Stromal cell of bone marrow (primary cell): Measurements from ENCODE around the gene SLC16A3.
"Not testable (repeated sequence)": the region's sequence is repeated elsewhere in the genome, so short reads cannot be mapped to it uniquely, and the experiment has no call there.

Source experiments
- DNase-seq: peaks from one replicate; pipeline ENCODE4 v3.0.0-alpha.2; 2012; ENCODE audit warnings: low read depth

SLC16A3 gene

GRCh38 chr17:82204831-82205719 is 23.8 kb upstream of the SLC16A3 start:
- DNase-seq: no peak

- peak; percentile 81 for DNase-seq
These were observed 22.9 kb upstream of the SLC16A3 start for GRCh38 chr17:82205720-82206508.

GRCh38 chr17:82210655-82211054 is 18.2 kb upstream of the SLC16A3 start:
- DNase-seq: not testable (repeated sequence)

- peak; percentile 53 for DNase-seq
These were observed 16.3 kb upstream of the SLC16A3 start, which contains the start of gene CCDC57 for GRCh38 chr17:82212331-82213250. TSS of gene CCDC57 (minus strand) at chr17:82212842. CDS start at chr17:82201944, 10,898 bp downstream.

DNA sequence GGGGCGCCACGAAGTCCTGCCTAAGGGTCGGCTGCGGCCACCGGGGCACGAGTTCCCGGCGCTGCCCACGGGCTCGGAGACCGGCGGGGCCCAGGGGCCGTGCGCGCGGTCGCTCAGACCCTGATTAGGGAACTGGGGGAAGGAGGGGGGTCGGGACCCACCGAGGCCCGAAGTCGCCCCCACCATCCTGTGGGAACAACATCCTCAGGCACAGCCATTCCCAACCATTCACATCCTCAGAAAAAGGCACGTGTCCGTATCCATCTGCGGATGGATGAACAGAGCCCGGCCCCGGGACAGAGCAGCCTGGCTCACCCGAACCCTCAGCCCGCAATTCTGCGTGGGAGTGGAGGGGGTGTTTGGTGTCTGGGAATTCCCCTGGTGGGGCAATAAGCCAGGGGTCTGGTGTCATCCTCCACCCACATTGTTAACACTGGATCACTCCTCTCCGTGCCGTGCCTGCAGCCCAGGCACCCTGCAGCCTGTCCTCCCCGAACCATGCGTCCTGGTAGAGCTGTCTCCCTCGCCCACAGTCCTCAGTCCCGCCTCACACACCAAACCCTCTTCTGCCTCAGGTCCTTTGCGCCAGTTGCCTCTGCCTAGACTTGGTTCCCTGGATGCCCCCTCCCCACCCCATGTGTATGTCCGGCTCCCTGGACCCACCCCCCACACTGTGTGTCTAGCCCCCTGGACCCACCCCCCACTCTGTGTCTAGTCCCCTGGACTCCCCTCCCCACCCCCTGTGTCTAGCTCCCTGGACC is 15.4 kb upstream of the SLC16A3 start:
- peak; percentile 53 for DNase-seq

DNA sequence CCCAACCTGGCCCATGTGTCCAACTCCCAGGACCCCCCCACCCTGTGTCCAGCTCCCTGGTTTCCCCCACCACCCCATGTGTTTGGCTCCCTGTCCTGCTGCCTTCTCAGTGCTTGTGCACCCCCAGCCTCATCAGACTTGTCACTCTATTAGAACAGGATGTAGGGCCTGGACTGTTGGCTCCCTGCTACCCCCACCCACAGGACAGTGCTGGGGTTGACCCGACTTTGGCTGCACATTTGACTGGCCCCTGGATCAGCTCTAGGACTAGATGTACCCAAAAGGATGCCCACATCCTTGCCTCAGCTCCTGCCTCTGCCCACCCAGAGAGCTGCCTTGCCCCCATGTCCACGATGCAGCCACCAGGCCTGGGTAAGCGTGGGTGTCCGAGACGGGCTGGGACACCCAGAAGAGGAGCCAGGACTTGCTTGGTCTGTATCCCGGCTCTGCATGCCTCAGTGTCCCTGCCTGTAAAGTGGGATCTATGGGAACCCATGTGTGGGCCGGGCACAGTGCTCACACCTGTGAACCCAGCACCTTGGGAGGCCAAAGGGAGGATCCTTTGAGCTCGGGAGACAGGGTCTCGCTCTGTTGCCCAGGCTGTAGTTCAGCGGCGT is 14.7 kb upstream of the SLC16A3 start:
- DNase-seq: no peak

- DNase-seq: no peak
These were observed 13.5 kb upstream of the SLC16A3 start for GRCh38 chr17:82215095-82215971.

GRCh38 chr17:82215972-82216300 is 12.9 kb upstream of the SLC16A3 start:
- DNase-seq: no peak

DNA sequence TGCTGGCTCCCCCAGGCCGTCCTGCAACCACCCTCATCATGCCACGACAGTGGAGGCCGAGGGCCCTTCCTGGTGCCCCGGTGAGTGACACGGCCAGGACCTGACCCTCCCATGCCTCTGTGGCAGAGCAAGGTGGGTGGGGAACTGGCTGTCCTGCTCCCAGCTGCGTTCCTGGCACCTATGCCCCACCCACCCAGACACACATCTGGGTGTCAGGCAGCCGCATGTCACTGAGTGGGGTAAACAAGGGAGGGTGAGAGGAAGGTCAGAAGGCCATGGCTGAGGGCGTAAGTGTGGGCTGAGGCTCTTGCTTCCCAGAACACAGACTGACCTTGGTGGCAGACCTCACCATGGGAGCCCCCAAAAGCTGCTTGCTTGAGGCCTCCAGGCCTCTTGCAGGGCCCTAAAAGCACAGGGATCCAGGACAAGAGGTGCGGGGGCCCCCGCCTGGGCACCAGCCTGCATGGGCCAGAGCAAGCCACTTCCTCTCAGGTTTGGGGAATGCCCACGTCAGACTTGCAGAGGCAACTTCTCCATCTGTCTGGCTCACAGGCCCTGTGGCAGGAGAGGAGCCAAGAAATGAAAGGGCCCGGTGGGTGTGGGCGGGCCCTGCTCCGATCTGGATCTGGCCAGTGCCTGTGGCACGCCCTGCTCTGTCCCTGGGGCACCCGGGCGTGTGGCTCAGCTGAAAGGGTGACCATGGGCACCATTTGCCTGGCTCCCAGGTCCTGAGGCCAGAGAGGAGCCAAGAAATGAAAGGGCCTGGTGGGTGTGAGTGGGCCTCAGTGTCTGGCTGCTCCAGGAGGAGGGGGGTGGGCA is 12.3 kb upstream of the SLC16A3 start:
- peak; percentile 71 for DNase-seq

DNA sequence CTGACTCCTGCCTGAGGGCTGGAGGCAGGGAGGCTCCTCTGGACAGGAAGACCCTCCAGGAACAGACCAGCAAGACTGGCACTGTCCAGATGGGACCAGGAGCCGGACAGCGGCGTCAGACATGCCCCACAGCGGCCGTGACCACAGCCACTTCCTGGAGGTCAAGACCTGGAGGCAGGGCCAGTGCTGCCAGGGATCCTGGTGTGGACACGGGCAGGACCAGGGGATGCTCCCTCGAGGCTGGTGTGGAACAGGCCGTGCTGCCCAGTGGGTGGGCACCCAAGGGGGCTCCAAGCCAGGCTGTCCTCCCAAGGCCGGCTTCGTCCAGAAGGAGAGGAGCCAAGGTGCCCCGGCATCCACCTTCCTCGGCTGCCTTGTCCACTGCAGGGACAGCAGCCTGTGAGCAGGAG is 11.7 kb upstream of the SLC16A3 start:
- no peak for DNase-seq

- DNase-seq: peak; percentile 62
These were observed 11.2 kb upstream of the SLC16A3 start for GRCh38 chr17:82217530-82218204.

DNA sequence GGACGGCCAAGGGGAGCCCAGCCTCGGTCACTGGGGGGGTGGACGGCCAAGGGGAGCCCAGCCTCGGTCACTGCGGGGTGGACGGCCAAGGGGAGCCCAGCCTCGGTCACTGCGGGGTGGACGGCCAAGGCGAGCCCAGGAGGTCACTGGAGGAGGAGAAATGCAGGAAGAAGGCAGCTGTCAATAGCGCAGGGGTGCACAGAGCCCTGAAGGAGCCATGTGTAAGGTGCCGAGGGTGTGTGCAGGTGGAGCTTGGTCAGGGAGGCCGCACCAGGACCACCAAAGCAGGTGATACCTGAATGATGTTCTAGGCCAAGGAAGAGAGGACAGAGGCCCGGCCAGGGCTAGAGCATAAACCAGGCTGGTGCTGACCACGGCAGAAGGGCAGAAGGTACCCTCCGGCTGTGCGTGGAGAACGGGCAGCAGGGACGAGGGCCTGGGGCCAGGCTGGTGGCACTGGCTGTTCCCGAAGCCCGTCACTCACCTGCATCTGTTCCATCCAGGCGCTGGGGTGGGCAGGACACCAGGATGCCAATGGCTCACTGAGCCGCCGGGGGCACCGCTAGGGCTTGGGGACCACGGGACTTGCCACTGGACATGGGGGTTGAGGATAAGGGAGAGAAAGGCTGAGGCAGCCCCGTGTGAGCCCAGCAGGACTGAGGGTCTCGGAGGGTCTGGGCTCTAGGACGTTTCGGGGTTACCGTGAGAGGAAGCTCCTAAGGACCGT is 10.3 kb upstream of the SLC16A3 start:
- DNase-seq: no peak

GRCh38 chr17:82219083-82219482 is 9.8 kb upstream of the SLC16A3 start:
- no peak for DNase-seq

DNA sequence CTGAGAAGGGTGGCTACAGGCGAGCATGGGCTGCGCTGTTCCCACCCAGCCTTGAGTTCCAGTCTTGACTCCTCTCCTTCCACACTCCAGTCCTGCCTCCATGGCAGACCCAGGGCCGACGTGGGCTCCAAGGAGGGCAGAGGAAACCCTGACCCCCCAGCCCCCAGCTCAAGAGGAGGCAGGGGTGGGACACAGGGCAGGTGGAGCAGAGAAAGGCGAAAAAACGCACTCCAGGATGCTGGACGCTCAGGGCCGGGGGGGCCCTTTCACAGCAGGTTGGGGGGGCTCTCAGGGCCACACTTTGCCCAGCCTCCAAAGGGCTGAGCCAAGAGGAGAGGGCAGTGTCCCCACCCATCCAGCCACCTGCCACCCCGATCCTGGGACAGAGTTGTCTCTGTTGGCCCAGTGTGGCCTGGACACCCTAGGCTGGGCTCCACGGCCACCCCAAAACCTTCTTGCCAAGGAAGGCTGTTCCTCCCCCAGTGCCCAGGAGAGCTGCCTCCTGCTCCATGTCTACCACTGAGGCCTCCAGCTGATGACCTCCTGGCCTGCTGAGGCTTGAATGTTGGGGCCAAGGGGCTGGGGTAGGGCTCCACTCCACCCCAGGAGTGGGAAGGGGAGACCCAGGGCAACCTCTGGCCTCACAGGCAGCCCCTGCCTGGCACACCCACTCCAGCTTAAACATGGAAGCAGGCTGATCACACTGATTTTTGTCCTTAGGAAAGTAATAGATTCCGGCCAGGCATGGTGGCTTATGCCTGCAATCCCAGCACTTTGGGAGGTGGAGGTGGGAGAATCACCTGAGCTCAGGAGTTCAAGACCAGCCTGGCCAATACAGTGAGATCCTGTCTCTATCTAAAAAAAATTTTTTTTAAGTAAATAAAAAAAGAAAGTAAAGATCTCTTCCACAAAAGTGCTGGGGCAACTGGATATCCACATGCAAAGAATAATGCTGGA is 8.8 kb upstream of the SLC16A3 start:
- DNase-seq: no peak

DNA sequence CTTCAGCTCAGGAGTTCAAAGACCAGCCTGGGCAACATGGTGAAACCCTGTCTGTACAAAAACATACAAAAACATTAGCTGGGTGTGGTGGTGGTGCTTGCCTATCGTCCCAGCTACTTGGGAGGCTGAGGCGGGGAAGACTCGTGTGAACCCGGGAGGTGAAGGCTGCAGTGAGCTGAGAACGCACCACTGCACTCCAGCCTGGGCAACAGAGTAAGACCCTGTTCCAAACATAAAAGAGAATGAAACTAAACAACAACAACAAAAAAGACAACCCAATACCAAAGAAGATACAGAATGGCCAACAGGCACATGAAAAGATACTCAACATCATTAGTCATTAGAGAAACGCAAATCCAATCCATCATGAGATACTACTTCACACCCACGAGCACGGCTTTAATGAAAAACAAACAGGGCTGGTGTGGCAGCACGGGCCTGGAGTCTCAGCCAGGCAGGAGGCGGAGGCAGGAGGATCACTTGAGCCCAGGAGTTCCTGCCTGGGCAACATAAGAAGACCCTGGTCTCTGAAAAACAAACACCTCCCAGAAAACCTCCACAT is 7.4 kb upstream of the SLC16A3 start:
- no peak for DNase-seq

GRCh38 chr17:82222816-82223215 is 6.0 kb upstream of the SLC16A3 start:
- no peak for DNase-seq
